Measurements from ENCODE around the gene IMPDH1. TPM values are rescaled to one million over a fixed set of nuclear protein-coding genes. Genes with fewer than 3 reads are reported as not detected.

The IMPDH1 gene
- total RNA-seq, 1 experiment from 2014 or later = 57.1 TPM

GRCh38 chr7:128442356-128442755, 32.6 kb upstream of the IMPDH1 start:
- no peaks in the 10 kb centered on the region for H3K36me3 Mint-ChIP-seq (ENCODE audit: insufficient read depth, unreplicated experiment)
- CTCF ChIA-PET = interaction anchor here (1.5 kb wide), 1 partner anchor 11 kb away, joined by 6 read pairs; no protein-coding TSS in a partner anchor
- TF ChIP-seq CTCF (IDR thresholded peaks at IDR 0.05; ENCODE audit: unreplicated experiment) = no peak
- BruUV-seq (replicated peaks) = no TSS peak
- DNase-seq = no peak
- no peaks in the 10 kb centered on the region for H3K27me3 Mint-ChIP-seq (ENCODE audit: unreplicated experiment)
- H3K27ac Mint-ChIP-seq (ENCODE audit: unreplicated experiment) = no peak overlapping the region
- H3K9me3 Mint-ChIP-seq (ENCODE audit: low read depth, unreplicated experiment) = no peaks in the 10 kb centered on the region
- H3K4me1 Mint-ChIP-seq (ENCODE audit: low read depth, unreplicated experiment) = peaks cover 18% of the 10 kb centered on the region
- intact Hi-C loops (cut with micrococcal nuclease; ENCODE audit: unreplicated experiment) = no loop called here
- H3K4me3 Mint-ChIP-seq (ENCODE audit: low read depth, unreplicated experiment) = no peak overlapping the region

DNA sequence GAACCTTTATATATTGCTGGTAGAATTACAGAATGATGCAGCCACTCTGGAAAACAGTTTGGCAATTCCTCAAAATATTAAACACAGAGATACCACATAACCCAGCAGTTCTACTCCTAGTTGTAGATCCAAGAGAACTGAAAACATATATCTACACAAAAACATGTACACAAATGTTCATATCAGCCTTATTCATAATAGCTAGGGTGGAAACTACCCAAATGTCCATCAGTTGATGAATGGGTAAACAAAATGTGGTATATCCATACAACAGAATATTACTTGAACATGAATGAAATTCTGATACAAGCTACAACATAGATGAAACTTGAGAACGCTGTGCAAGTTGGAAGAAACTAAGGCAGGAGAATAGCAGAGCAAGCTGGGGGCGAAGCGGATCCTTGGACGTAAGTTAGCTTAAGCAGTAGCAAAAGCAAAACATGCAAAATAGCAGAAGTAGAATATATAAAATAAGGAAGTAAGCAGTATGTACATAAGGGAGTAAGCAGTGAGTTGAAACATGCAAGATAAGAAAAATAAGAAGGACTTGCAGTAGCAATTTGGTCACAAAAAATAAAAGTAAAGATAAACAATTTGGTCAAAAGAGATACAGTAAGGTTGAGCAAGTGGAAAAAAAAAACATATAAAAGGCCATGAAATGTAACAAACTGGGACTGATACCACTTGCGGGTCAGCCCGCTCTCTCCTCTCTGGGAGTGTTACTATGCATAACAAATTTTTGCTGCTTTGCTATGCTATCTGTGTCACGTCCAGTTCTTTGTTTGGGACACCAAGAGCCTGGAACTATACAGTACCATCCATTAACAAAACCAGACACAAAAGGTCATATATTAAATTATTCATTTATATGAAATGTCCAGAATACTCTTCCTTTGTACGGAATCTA, 27.9 kb upstream of the IMPDH1 start:
- CTCF ChIA-PET = no interaction called here
- Mint-ChIP-seq H3K36me3 (ENCODE audit: insufficient read depth, unreplicated experiment) (no peaks in the 10 kb centered on the region), H3K27me3 (ENCODE audit: unreplicated experiment) (no peaks in the 10 kb centered on the region), H3K4me1 (ENCODE audit: low read depth, unreplicated experiment) (no peaks in the 10 kb centered on the region), H3K9me3 (ENCODE audit: low read depth, unreplicated experiment) (no peaks in the 10 kb centered on the region), H3K27ac (ENCODE audit: unreplicated experiment) (no peak overlapping the region), H3K4me3 (ENCODE audit: low read depth, unreplicated experiment) (no peak overlapping the region)
- no peak for TF ChIP-seq CTCF (IDR thresholded peaks at IDR 0.05; ENCODE audit: unreplicated experiment)
- no peak for DNase-seq
- BruUV-seq (replicated peaks) = no TSS peak
- intact Hi-C loops (cut with micrococcal nuclease; ENCODE audit: unreplicated experiment) = no loop called here

- no TSS peak for BruUV-seq (replicated peaks)
- Mint-ChIP-seq H3K9me3 (ENCODE audit: low read depth, unreplicated experiment) (no peaks in the 10 kb centered on the region), H3K4me1 (ENCODE audit: low read depth, unreplicated experiment) (peaks cover 8% of the 10 kb centered on the region), H3K27ac (ENCODE audit: unreplicated experiment) (no peak overlapping the region), H3K27me3 (ENCODE audit: unreplicated experiment) (no peaks in the 10 kb centered on the region), H3K4me3 (ENCODE audit: low read depth, unreplicated experiment) (no peak overlapping the region), H3K36me3 (ENCODE audit: insufficient read depth, unreplicated experiment) (no peaks in the 10 kb centered on the region)
- no peak for DNase-seq
- intact Hi-C loops (cut with micrococcal nuclease; ENCODE audit: unreplicated experiment) = no loop called here
- no peak for TF ChIP-seq CTCF (IDR thresholded peaks at IDR 0.05; ENCODE audit: unreplicated experiment)
- CTCF ChIA-PET = interaction anchor here (0.5 to 1.1 kb wide), 2 partner anchors 47 to 671 kb away, joined by 3 read pairs; no protein-coding TSS in a partner anchor
Measured at GRCh38 chr7:128435327-128435686, 25.5 kb upstream of the IMPDH1 start.

GRCh38 chr7:128434413-128435326, 24.9 kb upstream of the IMPDH1 start:
- no peak overlapping the region for H3K27ac Mint-ChIP-seq (ENCODE audit: unreplicated experiment)
- CTCF ChIA-PET = interaction anchor here (0.5 to 1.8 kb wide), 3 partner anchors 25 to 670 kb away, joined by 3 to 6 read pairs (median 3); no protein-coding TSS in a partner anchor
- DNase-seq = no peak
- no peak overlapping the region for H3K4me3 Mint-ChIP-seq (ENCODE audit: low read depth, unreplicated experiment)
- H3K36me3 Mint-ChIP-seq (ENCODE audit: insufficient read depth, unreplicated experiment) = no peaks in the 10 kb centered on the region
- no TSS peak for BruUV-seq (replicated peaks)
- no peaks in the 10 kb centered on the region for H3K9me3 Mint-ChIP-seq (ENCODE audit: low read depth, unreplicated experiment)
- H3K27me3 Mint-ChIP-seq (ENCODE audit: unreplicated experiment) = no peaks in the 10 kb centered on the region
- no peak for TF ChIP-seq CTCF (IDR thresholded peaks at IDR 0.05; ENCODE audit: unreplicated experiment)
- peaks cover 8% of the 10 kb centered on the region for H3K4me1 Mint-ChIP-seq (ENCODE audit: low read depth, unreplicated experiment)
- intact Hi-C loops (cut with micrococcal nuclease; ENCODE audit: unreplicated experiment) = no loop called here
